GM12878 (cell line): ENCODE measurements around the gene STRA6. TPM values are rescaled to one million over a fixed set of nuclear protein-coding genes. Genes with fewer than 3 reads are reported as not detected.

Experiments used
- ATAC-seq: fragments of 200-7000 bp; cut with Tn5 transposase; 3 replicates; pipeline ENCODE4 v1.9.1; 2020; ENCODE audit warnings: mild to moderate bottlenecking, moderate library complexity
- BruUV-seq: library from RNA; stranded (reverse); fragments of 400-500 nt; replicated peaks from 2 replicates; lab custom pipeline; 2021; lab: Mats Ljungman, UMichigan
- CTCF ChIA-PET: fragments of 300-600 bp; sonication (Branson Sonifier 250); formaldehyde crosslinking; extraction: SDS; loops from one replicate; lab custom pipeline; 2021; ENCODE audit warnings: inconsistent platforms; lab: Yijun Ruan, JAX
- POLR2A ChIA-PET: fragments of 350-600 bp; formaldehyde crosslinking; extraction: SDS; loops from one replicate; lab custom pipeline; 2021; ENCODE audit warnings: inconsistent platforms; lab: Charles Lee
- RAD21 ChIA-PET: fragments of 300-600 bp; sonication (Branson Sonifier 250); formaldehyde crosslinking; loops from one replicate; lab custom pipeline; 2023; ENCODE audit warnings: antibody characterized with exemption; ENCODE audit not compliant: unreplicated experiment; lab: Charles Lee
- SMC1A ChIA-PET: fragments of 300-600 bp; sonication (Branson Sonifier 250); formaldehyde crosslinking; loops from one replicate; lab custom pipeline; 2023; ENCODE audit not compliant: unreplicated experiment, uncharacterized antibody; lab: Charles Lee
- DNase-seq: peaks from one replicate; pipeline ENCODE4 v3.0.0-alpha.2; 2011; ENCODE audit warnings: low read depth, low spot score
- FAIRE-seq: peaks from 3 replicates; lab custom pipeline; 2011; peaks lifted over from hg19 to GRCh38; lab: Jason Lieb, UNC
- H2AFZ ChIP-seq: 2 replicates; pipeline ENCODE4 v1.6.0; 2011; ENCODE audit warnings: low read depth, low read length, control low read depth; ENCODE audit not compliant: control insufficient read depth
- H3K27ac ChIP-seq: 2 replicates; pipeline ENCODE4 v1.5.1; 2011; ENCODE audit warnings: control low read depth; ENCODE audit not compliant: control insufficient read depth, insufficient read depth
- H3K27me3 ChIP-seq, 2 experiments: replicated peaks in 1 of 2; 2 replicates each; pipeline versions ENCODE4 v1.6.0 to v1.6.1; 2011; ENCODE audit warnings: low read length in 1 of 2; ENCODE audit not compliant: control insufficient read depth in 2 of 2, insufficient read depth in 2 of 2
- H3K36me3 ChIP-seq, 2 experiments: 2 replicates each; pipeline ENCODE4 v1.5.1; 2011; ENCODE audit warnings: low read length in 1 of 2; ENCODE audit not compliant: control insufficient read depth in 2 of 2, insufficient read depth in 2 of 2
- H3K4me1 ChIP-seq: 2 replicates; pipeline ENCODE4 v1.6.1; 2011; ENCODE audit warnings: mild to moderate bottlenecking, low read length, moderate library complexity, mixed read lengths; ENCODE audit not compliant: control insufficient read depth, insufficient read depth
- H3K4me2 ChIP-seq: 2 replicates; pipeline ENCODE4 v1.6.0; 2011; ENCODE audit warnings: control low read depth; ENCODE audit not compliant: control insufficient read depth, insufficient read depth
- H3K4me3 ChIP-seq: fragments of 200-600 bp; sonication (generic); 2 replicates; pipeline ENCODE4 v1.5.1; 2016
- H3K79me2 ChIP-seq: 2 replicates; pipeline ENCODE4 v1.6.0; 2011; ENCODE audit warnings: low read length; ENCODE audit not compliant: control insufficient read depth, insufficient read depth
- H3K9ac ChIP-seq: 2 replicates; pipeline ENCODE4 v1.8.0; 2011; ENCODE audit warnings: low read length, control low read depth, mixed read lengths; ENCODE audit not compliant: control insufficient read depth, insufficient read depth
- H3K9me3 ChIP-seq: replicated peaks from 3 replicates; pipeline ENCODE4 v1.5.1; 2011; ENCODE audit warnings: mild to moderate bottlenecking, low read length; ENCODE audit not compliant: control insufficient read depth, insufficient read depth
- H4K20me1 ChIP-seq: 2 replicates; pipeline ENCODE4 v1.6.0; 2011; ENCODE audit not compliant: control insufficient read depth, insufficient read depth
- ASH2L ChIP-seq: fragments of 300-600, 200-600 bp; sonication (generic); IDR thresholded peaks from 2 replicates; pipeline ENCODE4 v1.6.1; 2017; ENCODE audit warnings: low read depth, mild to moderate bottlenecking, borderline replicate concordance
- ATF7 ChIP-seq: fragments of 450-650 bp; IDR thresholded peaks from 2 replicates; pipeline ENCODE4 v1.6.1; 2016; ENCODE audit warnings: low read depth, mild to moderate bottlenecking
- BCL3 ChIP-seq: IDR thresholded peaks from 2 replicates; pipeline ENCODE4 v1.6.1; 2011; ENCODE audit warnings: borderline replicate concordance, low read depth, mild to moderate bottlenecking, moderate library complexity, low read length; ENCODE audit not compliant: insufficient read depth, poor library complexity, severe bottlenecking
- CEBPZ ChIP-seq: fragments of 150-350 bp; IDR thresholded peaks from 2 replicates; pipeline ENCODE4 v1.6.1; 2016; ENCODE audit warnings: low read depth, low read length
- ESRRA ChIP-seq: IDR thresholded peaks from 2 replicates; pipeline ENCODE4 v1.6.1; 2012; ENCODE audit warnings: mild to moderate bottlenecking, low read length, improper control_type of control experiment
- JUND ChIP-seq: IDR thresholded peaks from 2 replicates; pipeline ENCODE4 v1.6.1; 2012; ENCODE audit warnings: low read depth, mild to moderate bottlenecking, low read length, improper control_type of control experiment, moderate library complexity
- MTA2 ChIP-seq: fragments of 450-650 bp; IDR thresholded peaks from 2 replicates; pipeline ENCODE4 v1.6.1; 2016; ENCODE audit warnings: low read depth, mild to moderate bottlenecking, moderate library complexity
- RB1 ChIP-seq: fragments of 450-650 bp; formaldehyde crosslinking; IDR thresholded peaks from 2 replicates; pipeline ENCODE4 v1.6.1; 2017; ENCODE audit warnings: mild to moderate bottlenecking, borderline replicate concordance
- RUNX3 ChIP-seq: IDR thresholded peaks from 2 replicates; pipeline ENCODE4 v1.6.1; 2012; ENCODE audit warnings: low read length, inconsistent platforms
- SMAD1 ChIP-seq: fragments of 450-650 bp; IDR thresholded peaks from 2 replicates; pipeline ENCODE4 v1.6.1; 2018; ENCODE audit warnings: mild to moderate bottlenecking, low read depth; ENCODE audit not compliant: partially characterized antibody
- TBL1XR1 ChIP-seq: IDR thresholded peaks from 2 replicates; pipeline ENCODE4 v1.6.1; 2012; ENCODE audit warnings: low read depth, low read length, improper control_type of control experiment
- ZZZ3 ChIP-seq: IDR thresholded peaks from 2 replicates; pipeline ENCODE4 v1.6.1; 2011; ENCODE audit warnings: low read depth; ENCODE audit not compliant: control insufficient read depth, insufficient read length
- whole genome bisulfite sequencing: methylation state at CpG from one replicate; pipeline ENCODE4 v1.1.6; 2016; ENCODE audit warnings: low lambda C conversion rate; ENCODE audit not compliant: insufficient replicate concordance, insufficient coverage; ENCODE audit errors: missing lambda C conversion rate; 5-methylcytosine and 5-hydroxymethylcytosine counted together
- in situ Hi-C: fragments of 300-500 bp; cut with MboI; formaldehyde crosslinking; loops from 9 replicates; pipeline ENCODE4 v1.14.3; 2018; ENCODE audit warnings: mixed read lengths
- intact Hi-C: fragments of 100-400 bp; cut with micrococcal nuclease; formaldehyde crosslinking; loops from one replicate; pipeline ENCODE4 v1.14.2; 2022; ENCODE audit not compliant: unreplicated experiment
- polyA plus RNA-seq, 11 experiments: library from polyadenylated mRNA; depleted of rRNA in 4 of 11; unstranded in 6 of 11; stranded (reverse) in 5 of 11; fragments of >200 nt; fragmentation: Nextera tagmentation in 4 of 11; fragmentation: Illumina TruSeq in 1 of 11; extraction: Ambion mirVana in 4 of 11; extraction: Trizol in 1 of 11; gene quantifications; 1 replicate in 1 of 11; 2 replicates in 10 of 11; pipeline versions ENCODE4 v1.2.1 to v1.2.3, GENCODE V29; 2011 to 2016; ENCODE audit warnings: inconsistent platforms in 2 of 11, missing spikeins in 2 of 11, low read depth in 1 of 11
- total RNA-seq, 4 experiments: library from RNA; depleted of rRNA in 3 of 4; stranded (reverse); fragments of >200 nt in 3 of 4; fragmentation: Illumina TruSeq in 1 of 4; extraction: Trizol in 1 of 4; gene quantifications; 2 replicates each; pipeline versions ENCODE4 v1.2.1 to v1.2.3, GENCODE V29; 2013 to 2021
- TF ChIP-seq, protein P1 (sequence below): fragments of 450-650 bp; IDR thresholded peaks from 2 replicates; pipeline ENCODE4 v1.6.1; 2018; ENCODE audit warnings: mild to moderate bottlenecking, low read depth, moderate library complexity; ENCODE audit not compliant: partially characterized antibody
- TF ChIP-seq, protein P2 (sequence below): IDR thresholded peaks from 2 replicates; pipeline ENCODE4 v1.6.1; 2012; ENCODE audit warnings: low read depth, low read length, improper control_type of control experiment

Gene STRA6
- total and polyA plus RNA-seq, 10 of the 15 experiments (the other 5 are each of a cell fraction or from before 2014, with no cell fraction given), result 0.31 to 10.8 (median 5.8) TPM

DNA sequence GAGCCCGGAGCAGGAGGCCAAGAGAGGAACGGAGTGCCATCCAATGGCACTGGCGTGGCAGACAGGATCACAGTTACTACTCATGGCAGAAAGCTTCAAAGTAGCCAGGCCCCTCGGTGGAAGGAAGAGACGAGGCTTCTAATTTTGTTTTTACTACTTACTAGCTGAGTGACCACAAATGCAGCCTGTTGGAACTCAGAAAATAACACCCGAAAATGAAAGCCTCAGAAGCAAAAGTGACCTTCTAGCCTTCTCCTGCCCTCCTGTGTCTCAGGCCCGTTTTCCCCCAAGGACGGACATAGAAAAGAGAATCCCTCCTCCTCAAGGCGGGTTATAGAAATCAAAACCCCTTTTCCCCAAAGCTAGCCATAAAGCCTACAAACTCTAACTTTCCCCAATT, 9.9 kb upstream of the STRA6 start (continued):
- TF ChIP-seq SMAD1 (no peak), ASH2L (no peak), ESRRA (no peak), RUNX3 (peak; percentile 86), RB1 (no peak)

GRCh38 chr15:74211656-74212055, 9.1 kb upstream of the STRA6 start:
- no peaks in the 10 kb centered on the region for H3K36me3 ChIP-seq
- BruUV-seq, result no TSS peak
- H3K27ac ChIP-seq, result peak overlapping the region; percentile 57
- ChIA-PET RAD21 (no interaction called here), CTCF (interaction anchor here (0.7 kb wide), 1 partner anchor 110 kb away, joined by 4 read pairs; no protein-coding TSS in a partner anchor), POLR2A (no interaction called here), SMC1A (interaction anchor here (1.2 kb wide), 1 partner anchor 11 kb away, joined by 3 read pairs; no protein-coding TSS in a partner anchor)
- H3K79me2 ChIP-seq, result no peaks in the 10 kb centered on the region
- in situ Hi-C loops, result no loop called here
- WGBS, result 89% methylated on average over 1 of the region's 1 CpG
- no peaks in the 10 kb centered on the region; a peak in 1 of 4 replicates for H3K27me3 ChIP-seq
- DNase-seq (no peak), FAIRE-seq (no peak), ATAC-seq (no peak)
- H3K4me1 ChIP-seq, result peaks cover 51% of the 10 kb centered on the region
- no peaks in the 10 kb centered on the region for H4K20me1 ChIP-seq
- no peak overlapping the region for H3K9ac ChIP-seq
- H2AFZ ChIP-seq, result no peak overlapping the region; the same call in 1 of the 2 replicates
- H3K4me3 ChIP-seq, result no peak overlapping the region
- H3K4me2 ChIP-seq, result peak overlapping the region; percentile 85; the same call in 1 of the 2 replicates
- H3K9me3 ChIP-seq, result no peaks in the 10 kb centered on the region
- intact Hi-C loops, result no loop called here
- TF ChIP-seq CEBPZ, result no peak
- TF ChIP-seq, protein P1, sequence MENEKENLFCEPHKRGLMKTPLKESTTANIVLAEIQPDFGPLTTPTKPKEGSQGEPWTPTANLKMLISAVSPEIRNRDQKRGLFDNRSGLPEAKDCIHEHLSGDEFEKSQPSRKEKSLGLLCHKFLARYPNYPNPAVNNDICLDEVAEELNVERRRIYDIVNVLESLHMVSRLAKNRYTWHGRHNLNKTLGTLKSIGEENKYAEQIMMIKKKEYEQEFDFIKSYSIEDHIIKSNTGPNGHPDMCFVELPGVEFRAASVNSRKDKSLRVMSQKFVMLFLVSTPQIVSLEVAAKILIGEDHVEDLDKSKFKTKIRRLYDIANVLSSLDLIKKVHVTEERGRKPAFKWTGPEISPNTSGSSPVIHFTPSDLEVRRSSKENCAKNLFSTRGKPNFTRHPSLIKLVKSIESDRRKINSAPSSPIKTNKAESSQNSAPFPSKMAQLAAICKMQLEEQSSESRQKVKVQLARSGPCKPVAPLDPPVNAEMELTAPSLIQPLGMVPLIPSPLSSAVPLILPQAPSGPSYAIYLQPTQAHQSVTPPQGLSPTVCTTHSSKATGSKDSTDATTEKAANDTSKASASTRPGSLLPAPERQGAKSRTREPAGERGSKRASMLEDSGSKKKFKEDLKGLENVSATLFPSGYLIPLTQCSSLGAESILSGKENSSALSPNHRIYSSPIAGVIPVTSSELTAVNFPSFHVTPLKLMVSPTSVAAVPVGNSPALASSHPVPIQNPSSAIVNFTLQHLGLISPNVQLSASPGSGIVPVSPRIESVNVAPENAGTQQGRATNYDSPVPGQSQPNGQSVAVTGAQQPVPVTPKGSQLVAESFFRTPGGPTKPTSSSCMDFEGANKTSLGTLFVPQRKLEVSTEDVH, result no peak
- no peak for TF ChIP-seq BCL3
- no peak for TF ChIP-seq ZZZ3
- TF ChIP-seq, protein P2, sequence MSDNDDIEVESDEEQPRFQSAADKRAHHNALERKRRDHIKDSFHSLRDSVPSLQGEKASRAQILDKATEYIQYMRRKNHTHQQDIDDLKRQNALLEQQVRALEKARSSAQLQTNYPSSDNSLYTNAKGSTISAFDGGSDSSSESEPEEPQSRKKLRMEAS, result no peak
- TF ChIP-seq MTA2, result no peak
- TF ChIP-seq JUND, result no peak
- no peak for TF ChIP-seq ATF7
- no peak for TF ChIP-seq TBL1XR1
